Measurements from ENCODE around the gene MGAT4B.

Gene MGAT4B

DNA sequence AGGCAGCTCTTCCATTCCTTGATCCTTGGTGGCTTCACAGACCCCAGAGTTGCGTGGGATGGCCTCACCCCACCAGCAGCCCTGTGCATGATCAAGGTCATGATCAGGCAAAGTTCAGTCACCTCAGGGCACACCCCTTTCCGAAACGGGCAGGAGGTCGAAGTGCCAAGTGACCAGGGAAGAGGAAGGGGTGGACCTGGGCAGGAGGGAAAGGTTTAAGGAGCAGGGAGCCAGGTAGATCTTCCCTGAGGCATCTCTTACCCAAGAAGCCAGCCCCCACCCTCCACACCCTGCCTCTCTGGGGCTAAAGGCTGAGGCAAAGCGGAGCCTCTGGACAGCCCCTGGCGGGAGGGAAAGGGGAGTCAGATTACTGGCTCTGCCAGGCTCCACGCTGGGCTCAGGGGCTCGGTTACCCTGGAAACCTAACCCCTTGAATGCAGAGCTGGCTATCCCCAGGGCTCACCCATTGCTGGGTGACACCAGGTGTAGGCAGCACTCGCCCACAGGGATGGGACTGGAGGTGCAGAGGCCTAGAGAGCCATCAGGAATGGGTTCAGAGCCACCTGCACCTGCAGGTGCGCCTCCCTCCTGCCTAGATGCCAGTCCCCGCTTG lies 3.6 kb downstream of the MGAT4B start:
- no peaks in the 10 kb centered on the region for H3K9me3 Mint-ChIP-seq
- H3K27ac Mint-ChIP-seq = no peak overlapping the region
- H3K4me3 Mint-ChIP-seq = peak overlapping the region; percentile 47 to 64 (median 50)
- H3K4me1 Mint-ChIP-seq = peaks cover 13% of the 10 kb centered on the region
- H3K27me3 Mint-ChIP-seq (ENCODE audit: low read depth) = peaks cover 4% of the 10 kb centered on the region
- peaks cover 17% of the 10 kb centered on the region for H3K36me3 Mint-ChIP-seq (ENCODE audit: low read depth)
- TF ChIP-seq, protein P1, sequence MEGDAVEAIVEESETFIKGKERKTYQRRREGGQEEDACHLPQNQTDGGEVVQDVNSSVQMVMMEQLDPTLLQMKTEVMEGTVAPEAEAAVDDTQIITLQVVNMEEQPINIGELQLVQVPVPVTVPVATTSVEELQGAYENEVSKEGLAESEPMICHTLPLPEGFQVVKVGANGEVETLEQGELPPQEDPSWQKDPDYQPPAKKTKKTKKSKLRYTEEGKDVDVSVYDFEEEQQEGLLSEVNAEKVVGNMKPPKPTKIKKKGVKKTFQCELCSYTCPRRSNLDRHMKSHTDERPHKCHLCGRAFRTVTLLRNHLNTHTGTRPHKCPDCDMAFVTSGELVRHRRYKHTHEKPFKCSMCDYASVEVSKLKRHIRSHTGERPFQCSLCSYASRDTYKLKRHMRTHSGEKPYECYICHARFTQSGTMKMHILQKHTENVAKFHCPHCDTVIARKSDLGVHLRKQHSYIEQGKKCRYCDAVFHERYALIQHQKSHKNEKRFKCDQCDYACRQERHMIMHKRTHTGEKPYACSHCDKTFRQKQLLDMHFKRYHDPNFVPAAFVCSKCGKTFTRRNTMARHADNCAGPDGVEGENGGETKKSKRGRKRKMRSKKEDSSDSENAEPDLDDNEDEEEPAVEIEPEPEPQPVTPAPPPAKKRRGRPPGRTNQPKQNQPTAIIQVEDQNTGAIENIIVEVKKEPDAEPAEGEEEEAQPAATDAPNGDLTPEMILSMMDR (IDR thresholded peaks at IDR 0.05; ENCODE audit: unreplicated experiment in 3 of 3) = no peak

DNA sequence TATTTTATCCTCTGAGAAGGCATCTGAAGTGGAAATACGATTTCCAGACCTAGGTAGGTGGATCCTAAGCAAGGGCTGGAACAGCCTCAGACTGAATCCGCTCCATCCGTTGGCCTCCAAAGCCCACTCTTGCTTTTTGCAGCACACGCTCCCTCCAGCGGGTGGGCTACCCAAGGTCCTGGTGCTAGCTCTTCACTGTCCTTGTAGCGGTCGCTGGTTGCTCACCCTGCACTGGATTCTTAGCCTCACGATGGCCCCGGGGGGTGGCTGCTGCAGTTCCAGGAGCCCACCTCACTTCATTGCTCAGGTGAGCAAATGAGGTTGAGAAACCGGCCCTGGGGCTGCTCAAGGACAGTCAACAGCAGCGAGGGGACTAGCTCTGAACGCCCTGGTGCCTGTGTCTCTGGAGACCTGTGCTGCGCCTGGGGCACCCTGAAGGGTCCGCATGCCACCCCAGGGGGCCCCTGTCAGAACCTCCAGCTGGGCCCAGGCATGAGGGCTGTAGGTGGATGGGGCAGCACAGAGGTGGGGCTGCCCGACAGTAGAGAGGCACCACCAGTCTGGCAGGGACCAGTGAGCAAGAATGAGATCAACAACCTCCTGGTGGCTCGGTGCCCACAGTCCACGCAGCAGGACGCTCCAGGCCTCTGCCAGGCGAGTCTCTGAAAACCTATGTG lies 4.3 kb downstream of the MGAT4B start:
- H3K36me3 Mint-ChIP-seq (ENCODE audit: low read depth) = peaks cover 20% of the 10 kb centered on the region
- peak overlapping the region in 1 of 3 experiments; percentile 64 for H3K4me3 Mint-ChIP-seq
- H3K4me1 Mint-ChIP-seq = peaks cover 13% of the 10 kb centered on the region
- no peaks in the 10 kb centered on the region for H3K9me3 Mint-ChIP-seq
- H3K27me3 Mint-ChIP-seq (ENCODE audit: low read depth) = peaks cover 4% of the 10 kb centered on the region
- no peak overlapping the region for H3K27ac Mint-ChIP-seq
- TF ChIP-seq, protein P1 (IDR thresholded peaks at IDR 0.05; ENCODE audit: unreplicated experiment in 3 of 3) = no peak

DNA sequence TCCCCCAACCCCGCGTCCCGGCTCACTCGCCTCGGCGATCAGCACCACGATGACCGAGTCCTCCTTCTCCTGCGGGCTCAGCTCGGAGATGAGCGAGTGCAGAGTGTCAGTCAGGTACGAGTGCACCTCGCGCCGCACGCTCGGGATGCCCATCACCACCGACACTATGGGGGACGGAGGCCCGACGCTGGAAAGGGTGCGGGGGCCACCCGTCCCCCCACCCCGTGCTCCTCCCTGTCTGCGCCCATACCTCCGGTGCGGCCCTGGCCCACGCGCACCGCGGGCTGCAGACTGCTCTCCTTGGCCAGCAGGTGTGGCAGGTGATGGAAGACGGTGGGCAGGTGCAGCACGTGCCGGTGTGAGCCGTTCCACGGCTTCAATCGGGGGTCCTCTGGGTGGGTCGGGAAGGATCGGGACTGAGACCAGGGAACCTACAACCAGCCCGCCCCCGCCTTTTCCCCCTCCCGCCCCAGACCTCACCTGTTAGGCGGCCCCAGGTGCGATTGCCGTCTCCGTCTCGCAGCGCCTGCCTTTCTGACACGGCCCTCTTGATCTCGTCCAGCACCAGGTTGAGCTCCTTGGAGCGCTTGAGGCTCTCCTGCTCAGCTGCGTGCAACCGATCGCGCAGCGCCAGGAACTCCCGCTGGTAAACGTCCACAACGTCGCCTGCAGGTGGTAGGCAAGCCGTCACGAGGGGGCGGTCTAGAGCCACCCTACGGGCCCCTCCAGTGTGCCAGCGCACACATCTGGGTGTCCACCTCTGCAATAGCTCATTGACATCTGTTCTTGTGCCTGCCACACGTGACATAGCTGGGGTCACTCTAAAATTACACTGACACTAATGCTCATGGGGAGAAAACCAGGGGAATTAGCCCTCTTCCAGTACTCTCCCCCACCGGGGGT lies 5.1 kb downstream of the MGAT4B start:
- TF ChIP-seq, protein P1 (IDR thresholded peaks at IDR 0.05; ENCODE audit: unreplicated experiment in 3 of 3) = peak; percentile 45 to 66 (median 54)
- Mint-ChIP-seq H3K4me3 (peak overlapping the region in 2 of 3 experiments; percentile 18 to 56), H3K27ac (peak overlapping the region in 1 of 3 experiments; percentile 38), H3K9me3 (no peaks in the 10 kb centered on the region), H3K4me1 (peaks cover 13% of the 10 kb centered on the region), H3K36me3 (ENCODE audit: low read depth) (peaks cover 26% of the 10 kb centered on the region), H3K27me3 (ENCODE audit: low read depth) (peaks cover 4% of the 10 kb centered on the region)

DNA sequence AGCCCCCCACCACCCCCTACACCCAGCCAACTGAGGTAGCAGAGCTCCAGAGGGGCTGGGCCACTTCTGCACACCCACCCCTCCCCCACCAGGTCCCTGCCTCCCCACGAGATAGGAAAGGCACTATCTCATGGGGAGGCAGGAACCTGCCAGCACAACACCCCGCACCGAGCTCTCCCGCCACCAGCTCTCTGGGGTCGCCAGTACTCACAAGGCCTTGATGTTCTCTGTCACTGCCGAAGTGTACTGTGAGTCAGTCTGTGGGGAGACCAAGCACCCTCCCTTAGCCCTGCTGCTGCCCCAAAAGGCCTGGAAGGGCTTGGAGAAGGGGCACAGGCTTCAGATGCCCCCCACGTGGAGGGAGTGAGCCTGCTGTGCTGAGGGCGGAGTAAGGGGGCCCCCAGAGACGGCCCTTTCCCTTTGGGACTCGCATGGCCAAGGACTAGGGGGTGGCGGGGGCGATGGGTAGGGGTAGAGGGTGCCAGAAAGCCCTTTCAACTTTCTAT lies 5.9 kb downstream of the MGAT4B start:
- TF ChIP-seq, protein P1 (IDR thresholded peaks at IDR 0.05; ENCODE audit: unreplicated experiment in 3 of 3) = no peak
- no peak overlapping the region for H3K4me3 Mint-ChIP-seq
- peaks cover 26% of the 10 kb centered on the region for H3K36me3 Mint-ChIP-seq (ENCODE audit: low read depth)
- H3K4me1 Mint-ChIP-seq = peaks cover 13% of the 10 kb centered on the region
- H3K27me3 Mint-ChIP-seq (ENCODE audit: low read depth) = peaks cover 4% of the 10 kb centered on the region
- no peak overlapping the region for H3K27ac Mint-ChIP-seq
- no peaks in the 10 kb centered on the region for H3K9me3 Mint-ChIP-seq

DNA sequence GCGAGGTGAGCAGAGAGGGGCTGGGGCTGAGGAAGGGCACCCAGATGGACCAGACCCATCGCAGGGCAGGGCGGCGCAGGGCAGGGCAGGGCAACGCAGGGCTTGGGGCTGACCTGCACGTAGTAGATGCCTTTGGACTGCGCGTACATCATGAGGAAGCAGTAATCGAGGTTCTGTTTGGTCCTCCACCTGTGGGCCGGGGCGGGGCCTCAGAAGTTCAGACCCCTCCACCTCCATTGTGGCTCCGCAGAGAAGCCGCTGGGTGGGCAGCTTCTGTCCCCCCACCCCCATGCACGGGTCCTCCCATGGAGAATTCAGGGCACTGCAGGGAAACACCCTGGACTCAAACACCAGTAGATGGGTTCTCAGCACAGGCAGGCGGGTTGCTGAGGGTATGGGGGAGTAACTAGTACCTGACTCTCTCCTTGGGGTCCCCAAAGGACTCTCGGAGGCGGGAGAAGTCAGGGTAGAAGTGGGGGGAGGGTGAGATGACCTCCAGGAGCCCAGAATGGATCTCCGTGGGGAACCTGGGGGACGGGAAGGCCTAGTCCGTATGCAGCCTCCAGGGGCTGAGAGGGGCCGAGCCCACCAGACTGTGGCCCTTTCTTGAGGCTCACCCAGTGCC lies 6.5 kb downstream of the MGAT4B start:
- Mint-ChIP-seq H3K4me1 (peaks cover 13% of the 10 kb centered on the region), H3K27me3 (ENCODE audit: low read depth) (peaks cover 4% of the 10 kb centered on the region), H3K36me3 (ENCODE audit: low read depth) (peaks cover 26% of the 10 kb centered on the region), H3K9me3 (no peaks in the 10 kb centered on the region), H3K27ac (no peak overlapping the region), H3K4me3 (no peak overlapping the region)
- TF ChIP-seq, protein P1 (IDR thresholded peaks at IDR 0.05; ENCODE audit: unreplicated experiment in 3 of 3) = no peak
